Stimulated activated CD4-positive, alpha-beta T cell treated with anti-CD3 and anti-CD28 coated beads, TNF-alpha, amount 100 ng/mL, for 4 hours (primary cell): ENCODE results near the gene TSC2.
"Not testable (repeated sequence)": the region's sequence is repeated elsewhere in the genome, so short reads cannot be mapped to it uniquely, and the experiment has no call there.

Source experiments
- DNase-seq, 3 experiments: peaks; one replicate each; pipeline ENCODE4 v3.0.0-alpha.2; 2020; ENCODE audit warnings: low read depth in 3 of 3

The TSC2 gene

GRCh38 chr16:2031081-2031577, 16.7 kb upstream of the TSC2 start:
- no peak for DNase-seq

GRCh38 chr16:2032285-2033056, 15.3 kb upstream of the TSC2 start:
- no peak for DNase-seq

GRCh38 chr16:2033057-2033908, 14.5 kb upstream of the TSC2 start:
- no peak for DNase-seq

- not testable (repeated sequence) for DNase-seq
Measured at GRCh38 chr16:2033909-2034695, 13.7 kb upstream of the TSC2 start.

GRCh38 chr16:2034696-2035430, 12.9 kb upstream of the TSC2 start:
- no peak for DNase-seq

GRCh38 chr16:2035431-2036199, 12.2 kb upstream of the TSC2 start:
- DNase-seq, result no peak

GRCh38 chr16:2036200-2036966, 11.4 kb upstream of the TSC2 start:
- no peak for DNase-seq

GRCh38 chr16:2037115-2037514, 10.7 kb upstream of the TSC2 start:
- no peak for DNase-seq

GRCh38 chr16:2037647-2038381, 10.0 kb upstream of the TSC2 start:
- no peak for DNase-seq

- no peak for DNase-seq
Measured at GRCh38 chr16:2038382-2039231, 9.2 kb upstream of the TSC2 start.

GRCh38 chr16:2039274-2040031, 8.3 kb upstream of the TSC2 start:
- DNase-seq, result no peak

- no peak for DNase-seq
Measured at GRCh38 chr16:2040041-2040786, 7.6 kb upstream of the TSC2 start.

GRCh38 chr16:2040787-2041522, 6.8 kb upstream of the TSC2 start:
- no peak for DNase-seq

- no peak for DNase-seq
Measured at GRCh38 chr16:2042171-2042985, 5.4 kb upstream of the TSC2 start.
